Measurements from ENCODE around the gene B3GALT5.

B3GALT5 gene

DNA sequence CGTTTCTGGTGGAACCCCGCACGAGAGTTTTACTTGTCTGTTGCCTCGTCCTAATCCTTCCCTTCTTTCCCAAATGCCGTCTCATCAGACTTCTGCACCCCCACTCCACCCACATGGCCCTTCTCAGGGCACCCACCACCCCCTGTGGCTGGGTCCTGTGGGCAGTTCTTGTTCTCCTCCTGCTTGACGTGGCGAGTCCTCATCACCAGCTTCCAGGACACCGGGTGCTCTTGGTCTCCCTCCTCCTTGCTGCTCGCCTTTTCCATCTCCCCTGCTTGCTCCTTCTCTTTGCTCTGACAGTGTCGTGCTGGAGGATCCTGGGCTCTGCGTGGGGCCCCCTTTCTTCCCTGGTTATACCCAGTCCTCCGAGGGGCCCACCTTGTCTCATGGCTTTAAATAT, 51.8 kb downstream of the B3GALT5 start:
- TF ChIP-seq, protein P1, sequence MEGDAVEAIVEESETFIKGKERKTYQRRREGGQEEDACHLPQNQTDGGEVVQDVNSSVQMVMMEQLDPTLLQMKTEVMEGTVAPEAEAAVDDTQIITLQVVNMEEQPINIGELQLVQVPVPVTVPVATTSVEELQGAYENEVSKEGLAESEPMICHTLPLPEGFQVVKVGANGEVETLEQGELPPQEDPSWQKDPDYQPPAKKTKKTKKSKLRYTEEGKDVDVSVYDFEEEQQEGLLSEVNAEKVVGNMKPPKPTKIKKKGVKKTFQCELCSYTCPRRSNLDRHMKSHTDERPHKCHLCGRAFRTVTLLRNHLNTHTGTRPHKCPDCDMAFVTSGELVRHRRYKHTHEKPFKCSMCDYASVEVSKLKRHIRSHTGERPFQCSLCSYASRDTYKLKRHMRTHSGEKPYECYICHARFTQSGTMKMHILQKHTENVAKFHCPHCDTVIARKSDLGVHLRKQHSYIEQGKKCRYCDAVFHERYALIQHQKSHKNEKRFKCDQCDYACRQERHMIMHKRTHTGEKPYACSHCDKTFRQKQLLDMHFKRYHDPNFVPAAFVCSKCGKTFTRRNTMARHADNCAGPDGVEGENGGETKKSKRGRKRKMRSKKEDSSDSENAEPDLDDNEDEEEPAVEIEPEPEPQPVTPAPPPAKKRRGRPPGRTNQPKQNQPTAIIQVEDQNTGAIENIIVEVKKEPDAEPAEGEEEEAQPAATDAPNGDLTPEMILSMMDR (IDR thresholded peaks at IDR 0.05; ENCODE audit: borderline replicate concordance, insufficient read depth, low read depth, low read length), result no peak
- no peak overlapping the region for H3K4me3 ChIP-seq (ENCODE audit: low read depth, low read length)

DNA sequence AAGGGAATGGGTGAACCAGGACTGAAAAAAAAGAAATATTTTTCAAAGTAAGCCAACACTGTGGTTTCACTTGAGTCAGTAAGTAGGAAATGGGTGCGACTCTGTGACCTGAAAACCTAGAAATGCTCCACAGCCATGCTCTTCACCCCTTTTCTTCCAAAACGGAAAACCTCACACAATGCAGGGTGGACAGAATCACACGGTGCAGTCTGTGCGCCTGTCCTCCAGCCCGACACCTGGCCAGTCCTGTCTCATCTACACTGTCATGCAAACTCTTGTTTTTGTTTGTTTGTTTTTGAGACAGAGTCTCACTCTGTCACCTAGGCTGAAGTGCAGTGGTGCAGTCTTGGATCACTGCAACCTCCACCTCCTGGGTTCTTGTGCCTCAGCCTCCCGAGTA, 53.3 kb downstream of the B3GALT5 start:
- H3K4me3 ChIP-seq (ENCODE audit: low read depth, low read length), result no peak overlapping the region
- TF ChIP-seq, protein P1 (IDR thresholded peaks at IDR 0.05; ENCODE audit: borderline replicate concordance, insufficient read depth, low read depth, low read length), result no peak

DNA sequence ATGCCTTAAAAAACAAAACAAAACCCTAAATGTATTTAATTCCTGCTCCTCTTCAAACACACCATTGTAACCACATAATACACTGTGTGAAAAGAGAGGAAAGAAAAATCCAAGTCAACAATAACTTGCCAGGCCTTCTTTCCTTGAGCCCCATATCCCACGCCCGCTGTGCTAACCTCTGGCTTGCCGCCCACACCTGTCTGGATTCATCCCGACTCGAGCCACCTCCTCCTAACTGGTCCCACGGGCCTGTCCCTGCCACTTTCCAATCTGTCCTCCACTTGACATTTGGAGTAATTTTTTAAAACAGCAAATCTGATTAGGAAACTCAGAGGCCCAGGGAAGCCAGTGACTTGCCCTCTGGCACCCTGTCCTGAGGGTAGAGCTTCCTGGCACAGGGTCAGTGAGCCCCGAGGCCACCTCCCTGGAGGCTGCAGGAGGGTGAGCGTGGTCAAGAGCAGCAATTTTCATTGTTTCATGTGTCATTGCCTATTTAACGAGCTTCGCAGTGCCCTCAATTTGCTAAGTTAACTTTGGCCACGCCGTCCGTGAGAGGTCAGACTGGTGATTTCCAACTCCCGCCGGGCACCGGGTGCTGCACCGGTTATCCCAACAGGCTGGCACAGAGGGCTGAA, 54.1 kb downstream of the B3GALT5 start:
- TF ChIP-seq, protein P1 (IDR thresholded peaks at IDR 0.05; ENCODE audit: borderline replicate concordance, insufficient read depth, low read depth, low read length), result no peak
- H3K4me3 ChIP-seq (ENCODE audit: low read depth, low read length), result no peak overlapping the region

DNA sequence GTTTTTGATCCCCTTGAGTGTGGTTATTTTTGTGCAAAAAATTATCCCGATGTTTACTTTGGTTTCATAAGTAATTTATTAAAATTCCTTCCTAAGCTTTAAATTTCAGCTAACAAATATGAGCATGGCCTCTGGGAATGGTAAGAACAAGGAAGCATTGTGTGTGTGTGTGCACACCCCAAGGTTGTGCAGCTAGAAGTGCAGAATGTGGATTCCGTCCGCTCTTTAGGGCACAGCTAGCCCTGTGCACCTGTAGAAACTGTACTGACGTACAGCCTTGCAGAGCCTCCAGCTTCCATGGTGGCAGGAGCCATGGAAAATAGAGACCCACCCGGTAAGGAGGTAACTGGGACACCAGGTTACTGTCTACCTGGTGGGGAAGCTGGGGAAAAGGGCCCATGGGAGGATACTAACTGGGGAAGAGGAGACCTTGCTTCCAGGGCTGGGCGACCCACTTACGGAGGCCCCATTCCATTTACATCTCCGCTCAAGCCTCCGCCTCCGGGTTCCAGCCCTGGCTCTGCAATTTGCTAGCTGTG, 54.7 kb downstream of the B3GALT5 start:
- no peak overlapping the region for H3K4me3 ChIP-seq (ENCODE audit: low read depth, low read length)
- TF ChIP-seq, protein P1 (IDR thresholded peaks at IDR 0.05; ENCODE audit: borderline replicate concordance, insufficient read depth, low read depth, low read length), result no peak

DNA sequence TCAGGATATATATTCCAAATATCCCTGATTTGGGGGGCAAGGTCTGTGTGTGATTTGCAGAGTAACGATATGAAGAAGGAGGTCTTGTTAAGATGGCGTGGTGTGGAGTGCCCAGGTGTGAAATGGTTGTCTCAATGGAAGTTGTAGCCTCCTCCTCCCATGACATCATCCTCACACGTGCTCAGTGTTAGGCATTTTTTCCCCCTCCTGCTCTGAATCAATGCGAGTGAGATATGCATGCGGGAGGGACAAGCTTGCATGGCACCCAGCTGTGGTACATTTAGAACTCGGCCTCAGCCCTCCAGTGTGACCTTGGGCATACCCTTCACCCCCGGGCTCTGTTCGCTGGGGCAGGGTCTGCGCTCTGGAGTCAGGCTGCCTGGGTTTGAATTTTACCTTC, 55.6 kb downstream of the B3GALT5 start:
- no peak overlapping the region for H3K4me3 ChIP-seq (ENCODE audit: low read depth, low read length)
- TF ChIP-seq, protein P1 (IDR thresholded peaks at IDR 0.05; ENCODE audit: borderline replicate concordance, insufficient read depth, low read depth, low read length), result no peak

DNA sequence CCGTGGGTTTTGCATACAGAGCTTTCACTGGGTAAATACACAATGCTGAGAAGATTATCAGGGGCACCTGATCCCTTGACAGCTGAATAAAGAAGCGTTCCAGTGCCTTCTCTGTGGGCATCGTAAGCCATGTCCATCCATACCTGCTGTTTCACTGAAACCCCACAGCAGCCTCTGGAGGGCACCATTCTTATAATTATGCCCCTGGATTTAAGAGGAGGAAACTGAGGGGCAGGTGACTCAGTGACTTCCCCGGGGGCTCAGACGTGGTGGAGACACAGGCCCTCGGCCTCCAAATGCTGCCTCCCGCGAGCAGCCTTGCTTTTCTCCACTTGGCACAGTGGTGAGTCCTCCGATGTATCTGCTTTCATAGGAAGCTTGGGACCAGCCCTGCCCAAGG, 56.7 kb downstream of the B3GALT5 start:
- H3K4me3 ChIP-seq (ENCODE audit: low read depth, low read length), result no peak overlapping the region
- TF ChIP-seq, protein P1 (IDR thresholded peaks at IDR 0.05; ENCODE audit: borderline replicate concordance, insufficient read depth, low read depth, low read length), result no peak

DNA sequence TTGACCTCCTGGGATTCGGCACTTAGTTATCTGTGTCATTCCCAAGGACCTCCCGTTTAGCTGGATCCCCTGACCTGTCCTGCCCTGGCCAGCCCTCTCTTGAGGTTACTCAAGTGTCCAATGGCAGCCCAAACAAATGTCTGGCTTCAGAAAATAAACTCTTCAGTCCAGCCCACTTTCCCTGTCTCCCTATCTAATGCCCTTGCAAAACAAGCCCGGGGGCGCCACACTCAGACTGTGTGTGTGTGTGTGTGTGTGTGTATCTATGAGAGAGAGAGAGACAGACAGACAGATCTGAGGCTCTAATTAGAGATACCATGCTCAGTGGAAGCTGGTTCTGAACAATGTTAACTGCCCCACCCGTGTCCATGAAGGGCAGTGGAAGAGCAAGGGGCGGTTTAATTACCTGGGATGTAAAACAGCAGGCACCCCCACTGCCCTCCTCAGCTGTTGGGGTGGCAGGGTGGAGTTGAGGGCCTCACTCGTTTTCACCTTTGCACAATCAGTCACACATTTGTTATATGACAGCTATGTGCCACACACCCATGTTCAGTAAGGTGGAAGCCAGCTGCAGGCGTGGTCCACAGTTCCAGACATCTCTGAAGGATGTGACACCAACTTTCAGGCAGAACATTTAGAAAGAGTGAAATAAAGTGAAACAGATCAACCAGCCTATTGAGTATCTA, 57.4 kb downstream of the B3GALT5 start:
- no peak overlapping the region for H3K4me3 ChIP-seq (ENCODE audit: low read depth, low read length)
- TF ChIP-seq, protein P1 (IDR thresholded peaks at IDR 0.05; ENCODE audit: borderline replicate concordance, insufficient read depth, low read depth, low read length), result no peak

Data from GM12875 (cell line).